K562 (cell line): ENCODE data around the gene COL9A3. TPM values are rescaled to one million over a fixed set of nuclear protein-coding genes. Genes with fewer than 3 reads are reported as not detected.

Experiments
- ATAC-seq: fragments of 200-7000 bp; cut with Tn5 transposase; 3 replicates; pipeline ENCODE4 v1.9.1; 2020; ENCODE audit warnings: moderate library complexity
- BruUV-seq: library from RNA; stranded (reverse); fragments of 400-500 nt; replicated peaks from 2 replicates; lab custom pipeline; 2021; lab: Mats Ljungman, UMichigan
- CTCF ChIA-PET: fragments of 300-600 bp; formaldehyde crosslinking; extraction: SDS; loops from one replicate; lab custom pipeline; 2021; ENCODE audit warnings: low intra/inter-chr PET ratio; lab: Yijun Ruan, JAX
- POLR2A ChIA-PET: fragments of 300-600, 350-650 bp; sonication (Branson Sonifier 250); formaldehyde crosslinking; extraction: SDS; loops from one replicate; lab custom pipeline; 2021; ENCODE audit warnings: antibody characterized with exemption, inconsistent platforms; lab: Yijun Ruan, JAX
- DNase-seq, 4 experiments: peaks; one replicate each; pipeline versions ENCODE4 v3.0.0 to v3.0.0-alpha.2; 2011 to 2018; ENCODE audit warnings: low spot score in 3 of 4, mixed read lengths in 3 of 4; ENCODE audit errors: extremely low read depth in 1 of 4
- FAIRE-seq: peaks from 2 replicates; lab custom pipeline; 2011; peaks lifted over from hg19 to GRCh38; lab: Jason Lieb, UNC
- H2AFZ ChIP-seq: 2 replicates; pipeline ENCODE4 v1.6.0; 2011; ENCODE audit warnings: low read depth, low read length, control low read depth, inconsistent platforms
- H3K27ac ChIP-seq: fragments of 200-600 bp; 3 replicates; pipeline ENCODE4 v1.8.0; 2011; ENCODE audit warnings: low read depth, mild to moderate bottlenecking, control low read depth, inconsistent platforms, low read length, moderate library complexity, mixed read lengths; ENCODE audit errors: extremely low read depth
- H3K27me3 ChIP-seq, 2 experiments: fragments of 300-600 bp in 1 of 2; 2 replicates in 1 of 2; 3 replicates in 1 of 2; pipeline versions ENCODE4 v1.6.0 to v1.8.0; 2011; ENCODE audit warnings: inconsistent platforms in 2 of 2, low read length in 2 of 2, mild to moderate bottlenecking in 1 of 2, mixed read lengths in 1 of 2, moderate library complexity in 1 of 2; ENCODE audit not compliant: control insufficient read depth in 2 of 2, insufficient read depth in 2 of 2
- H3K36me3 ChIP-seq: fragments of 300-600 bp; 3 replicates; pipeline ENCODE4 v1.8.0; 2011; ENCODE audit warnings: mild to moderate bottlenecking, low read length, inconsistent platforms; ENCODE audit not compliant: control insufficient read depth, insufficient read depth
- H3K4me1 ChIP-seq, 2 experiments: fragments of 200-600 bp in 1 of 2; replicated peaks in 1 of 2; 2 replicates in 1 of 2; 3 replicates in 1 of 2; pipeline versions ENCODE4 v1.5.1 to v1.8.0; 2011; ENCODE audit warnings: inconsistent platforms in 2 of 2, low read length in 2 of 2, mild to moderate bottlenecking in 1 of 2, mixed read lengths in 1 of 2, moderate library complexity in 1 of 2; ENCODE audit not compliant: control insufficient read depth in 2 of 2, insufficient read depth in 2 of 2
- H3K4me2 ChIP-seq: 2 replicates; pipeline ENCODE4 v1.6.1; 2011; ENCODE audit warnings: low read length, control low read depth, inconsistent platforms, mixed read lengths; ENCODE audit not compliant: insufficient read depth
- H3K4me3 ChIP-seq: fragments of 200-600 bp; sonication (generic), shearing (Covaris generic); 2 replicates; pipeline ENCODE4 v1.5.1; 2016; ENCODE audit warnings: control low read depth, inconsistent platforms
- H3K79me2 ChIP-seq: fragments of 200-600 bp; 3 replicates; pipeline ENCODE4 v1.8.0; 2011; ENCODE audit warnings: low read length, inconsistent platforms; ENCODE audit not compliant: control insufficient read depth, insufficient read depth
- H3K9ac ChIP-seq, 2 experiments: 2 replicates each; pipeline versions ENCODE4 v1.6.0 to v1.6.1; 2011; ENCODE audit warnings: low read depth in 2 of 2, low read length in 2 of 2, control low read depth in 1 of 2, inconsistent platforms in 1 of 2, mild to moderate bottlenecking in 1 of 2, mixed read lengths in 1 of 2; ENCODE audit not compliant: insufficient read depth in 1 of 2
- H3K9me1 ChIP-seq: one replicate; pipeline ENCODE4 v1.6.0; 2011; ENCODE audit warnings: inconsistent platforms, mild to moderate bottlenecking, low read length, moderate library complexity; ENCODE audit not compliant: control insufficient read depth, insufficient read depth
- H3K9me3 ChIP-seq: replicated peaks from 2 replicates; pipeline ENCODE4 v1.5.1; 2011; ENCODE audit warnings: low read depth, low read length, inconsistent platforms; ENCODE audit not compliant: control insufficient read depth, insufficient read depth
- H4K20me1 ChIP-seq: replicated peaks from 2 replicates; pipeline ENCODE4 v1.6.1; 2011; ENCODE audit warnings: low read length, inconsistent platforms, mixed read lengths; ENCODE audit not compliant: control insufficient read depth, insufficient read depth
- ATF1 ChIP-seq, 2 experiments: fragments of 450-650 bp in 1 of 2; IDR thresholded peaks; 2 replicates each; pipeline ENCODE4 v1.6.1; 2016; ENCODE audit warnings: missing compliant biosample characterization in 1 of 2, missing genetic modification characterization in 1 of 2
- CHCHD3 ChIP-seq: fragments of 250-450 bp; sonication (Bioruptor Pico); IDR thresholded peaks from 2 replicates; pipeline ENCODE4 v2.1.2; 2022; ENCODE audit warnings: mild to moderate bottlenecking
- CHD1 ChIP-seq: fragments of 200-600 bp; sonication (generic); IDR thresholded peaks from one replicate; pipeline ENCODE4 v1.6.1; 2012; ENCODE audit warnings: mild to moderate bottlenecking, moderate library complexity, low read length, inconsistent platforms
- CSDE1 ChIP-seq, 2 experiments: fragments of 450-650 bp; IDR thresholded peaks; 2 replicates each; pipeline ENCODE4 v1.6.1; 2016; ENCODE audit warnings: mild to moderate bottlenecking in 1 of 2
- ETV1 ChIP-seq: fragments of 450-650 bp; conservative IDR thresholded peaks from 2 replicates; pipeline ENCODE4 v1.6.1; 2016; ENCODE audit warnings: missing genetic modification characterization, control low read depth, low read depth, missing compliant biosample characterization
- GABPA ChIP-seq: fragments of 200-800 bp; sonication (Bioruptor generic); conservative IDR thresholded peaks from 2 replicates; pipeline ENCODE4 v1.6.1; 2016; ENCODE audit warnings: low read depth, missing genetic modification characterization, missing compliant biosample characterization
- HDGF ChIP-seq: fragments of 450-650 bp; IDR thresholded peaks from 2 replicates; pipeline ENCODE4 v1.6.1; 2016
- HMGXB4 ChIP-seq: sonication (generic); formaldehyde crosslinking; IDR thresholded peaks from 2 replicates; pipeline ENCODE4 v1.8.1; 2023; ENCODE audit warnings: mild to moderate bottlenecking, missing genetic modification reagents
- RBM25 ChIP-seq: fragments of 200-400 bp; formaldehyde crosslinking; IDR thresholded peaks from 2 replicates; pipeline ENCODE4 v1.6.1; 2018; ENCODE audit warnings: low read length, low read depth, moderate library complexity; ENCODE audit not compliant: severe bottlenecking
- THRB ChIP-seq: fragments of 450-650 bp; formaldehyde crosslinking; conservative IDR thresholded peaks from 2 replicates; pipeline ENCODE4 v1.4.0; 2022; ENCODE audit warnings: mild to moderate bottlenecking, missing genetic modification characterization
- TRIM28 ChIP-seq: fragments of 450-650 bp; IDR thresholded peaks from 2 replicates; pipeline ENCODE4 v1.6.1; 2017
- ZBTB7A ChIP-seq: IDR thresholded peaks from 2 replicates; pipeline ENCODE4 v1.6.1; 2011; ENCODE audit warnings: low read depth, mild to moderate bottlenecking, low read length, moderate library complexity, borderline replicate concordance; ENCODE audit not compliant: control insufficient read depth
- ZBTB9 ChIP-seq: fragments of 450-650 bp; formaldehyde crosslinking; IDR thresholded peaks from 2 replicates; pipeline ENCODE4 v1.4.0; 2020; ENCODE audit warnings: mild to moderate bottlenecking, moderate library complexity
- ZNF830 ChIP-seq: fragments of 250-450 bp; sonication (Bioruptor Pico); IDR thresholded peaks from 2 replicates; pipeline ENCODE4 v1.5.0; 2021; ENCODE audit warnings: mild to moderate bottlenecking
- WGBS: fragments of 100-300 bp; shearing (Covaris generic); methylation state at CpG from one replicate; pipeline ENCODE4 v1.1.6; 2016; ENCODE audit warnings: low coverage, mixed read lengths; ENCODE audit not compliant: insufficient coverage; ENCODE audit errors: missing lambda C conversion rate; 5-methylcytosine and 5-hydroxymethylcytosine counted together
- in situ Hi-C: fragments of 300-500 bp; cut with MboI; formaldehyde crosslinking; loops from 4 replicates; pipeline ENCODE4 v1.15.0; 2018; ENCODE audit warnings: inconsistent platforms, mixed read lengths
- intact Hi-C: fragments of 100-400 bp; cut with micrococcal nuclease; formaldehyde crosslinking; loops from 2 replicates; pipeline ENCODE4 v1.14.2; 2022
- polyA plus RNA-seq, 8 experiments: library from polyadenylated mRNA; depleted of rRNA in 4 of 8; stranded (reverse) in 5 of 8; unstranded in 3 of 8; fragments of >200 nt; fragmentation: Nextera tagmentation in 2 of 8; fragmentation: Illumina TruSeq in 1 of 8; extraction: Ambion mirVana in 2 of 8; extraction: Trizol in 1 of 8; gene quantifications; 2 replicates each; pipeline versions ENCODE4 v1.2.1 to v1.2.3, GENCODE V29; 2011 to 2014; ENCODE audit warnings: inconsistent platforms in 1 of 8, missing spikeins in 1 of 8
- total RNA-seq, 7 experiments: library from RNA; depleted of rRNA in 6 of 7; stranded (reverse); fragments of >200 nt in 6 of 7; fragmentation: Illumina TruSeq in 2 of 7; extraction: Trizol in 2 of 7; gene quantifications; 2 replicates each; pipeline versions ENCODE4 v1.2.1 to v1.2.3, GENCODE V29; 2011 to 2021; ENCODE audit warnings: low replicate concordance in 1 of 7
- TF ChIP-seq, protein P1 (sequence below): sonication (generic); formaldehyde crosslinking; IDR thresholded peaks from 2 replicates; pipeline ENCODE4 v1.8.0; 2022; ENCODE audit warnings: missing genetic modification reagents, mild to moderate bottlenecking, moderate library complexity, borderline replicate concordance

Gene COL9A3
- total and polyA plus RNA-seq, 9 of the 15 experiments (the other 6 are each of a cell fraction or from before 2014, with no cell fraction given) = 0.14 to 3.6 (median 0.88) TPM; not detected in 1

DNA sequence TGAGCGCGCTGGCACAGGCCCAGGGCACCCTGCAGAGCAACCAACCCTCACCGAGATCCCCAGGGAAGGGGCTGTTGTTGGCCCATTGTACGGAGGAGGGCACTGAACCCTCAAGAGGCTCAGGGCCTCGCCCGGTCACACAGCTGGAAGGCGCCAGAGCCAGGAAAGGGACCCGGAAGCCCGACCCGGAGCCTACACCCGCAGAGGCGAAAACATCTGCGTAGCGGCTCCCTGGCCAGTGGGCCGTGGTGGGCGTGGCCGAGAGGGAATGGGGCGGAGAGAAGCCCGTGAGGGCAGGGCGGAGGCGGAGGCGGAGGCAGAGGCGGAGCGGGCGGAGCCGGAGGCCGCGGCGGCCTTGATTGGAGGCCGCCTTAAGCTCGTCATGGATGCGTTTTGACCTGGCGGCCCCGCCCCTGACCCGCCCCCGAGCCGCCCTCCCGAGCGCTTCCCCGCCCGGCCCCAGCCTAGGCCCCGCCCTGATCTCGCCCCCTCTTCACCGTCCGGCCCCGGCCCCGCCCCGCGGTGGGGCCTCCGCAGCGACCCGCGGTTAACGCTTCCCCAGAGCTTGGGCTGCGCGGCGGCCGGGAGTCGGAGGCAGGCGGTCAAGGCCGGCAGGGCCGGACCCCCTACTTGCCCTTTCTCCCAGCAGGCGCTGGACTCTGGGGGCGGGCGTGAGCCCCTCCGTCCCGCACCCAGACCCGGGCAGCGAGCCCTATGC lies 22.7 kb upstream of the COL9A3 start:
- peak overlapping the region; percentile 88 for H3K27ac ChIP-seq
- DNase-seq = peak; percentile 96 to 97 (median 96)
- no peaks in the 10 kb centered on the region for H3K9me3 ChIP-seq
- peak overlapping the region; percentile 76 to 99 for H3K9ac ChIP-seq
- WGBS = 2% methylated on average over 37 of the region's 69 CpGs
- peak overlapping the region; percentile 86 for H3K4me2 ChIP-seq
- no TSS peak for BruUV-seq
- ChIA-PET POLR2A (interaction anchor here (0.5 to 1.2 kb wide), 5 partner anchors 10 to 134 kb away, joined by 3 to 5 read pairs (median 3); partner anchors contain the start of gene OGFR), CTCF (no interaction called here)
- peak; percentile 96 for FAIRE-seq
- H4K20me1 ChIP-seq = no peaks in the 10 kb centered on the region
- in situ Hi-C loops = loop anchor here (5.0 kb wide), 1 partner anchor 127 kb away; no protein-coding TSS in a partner anchor
- intact Hi-C loops = loop anchor here (5.0 kb wide), 1 partner anchor 107 kb away; no protein-coding TSS in a partner anchor
- no peaks in the 10 kb centered on the region for H3K9me1 ChIP-seq
- peak; percentile 89 for ATAC-seq
- peaks cover 18% of the 10 kb centered on the region; the same call in 2 of the 3 replicates for H3K36me3 ChIP-seq
- H3K4me3 ChIP-seq = peak overlapping the region; percentile 61
- peaks cover 2 to 8% of the 10 kb centered on the region in 2 experiments; a peak in 3 of 5 replicates for H3K27me3 ChIP-seq
- peak overlapping the region; percentile 80 for H2AFZ ChIP-seq
- H3K4me1 ChIP-seq = peaks cover 10 to 67% of the 10 kb centered on the region in 2 experiments; a peak in 4 of 5 replicates
- peaks cover 12% of the 10 kb centered on the region; the same call in 2 of the 3 replicates for H3K79me2 ChIP-seq
- TF ChIP-seq ATF1 (CRISPR knock-in tag; IDR thresholded peaks at IDR 0.05) (no peak), ATF1 (tag; IDR thresholded peaks at IDR 0.05) (peak; percentile 47), HMGXB4 (0 out of 2 replicates have a peak, but pooled peaks have one; percentile 24), HDGF (0 out of 2 replicates have a peak, but pooled peaks have one; percentile 60), ZBTB9 (CRISPR knock-in tag) (peak; percentile 88; the same call in 1 of the 2 replicates), CHCHD3 (0 out of 2 replicates have a peak, but pooled peaks have one; percentile 76), GABPA (tag) (peak; percentile 67), ETV1 (peak; percentile 19; the same call in 1 of the 2 replicates), THRB (CRISPR knock-in tag) (no peak), CHD1 (no peak), RBM25 (peak; percentile 96), TRIM28 (no peak), ZNF830 (CRISPR knock-in tag) (0 out of 2 replicates have a peak, but pooled peaks have one; percentile 40), CSDE1 (IDR thresholded peaks at IDR 0.05) (no peak), ZBTB7A (peak; percentile 91; the same call in 1 of the 2 replicates)
- TF ChIP-seq, protein P1, sequence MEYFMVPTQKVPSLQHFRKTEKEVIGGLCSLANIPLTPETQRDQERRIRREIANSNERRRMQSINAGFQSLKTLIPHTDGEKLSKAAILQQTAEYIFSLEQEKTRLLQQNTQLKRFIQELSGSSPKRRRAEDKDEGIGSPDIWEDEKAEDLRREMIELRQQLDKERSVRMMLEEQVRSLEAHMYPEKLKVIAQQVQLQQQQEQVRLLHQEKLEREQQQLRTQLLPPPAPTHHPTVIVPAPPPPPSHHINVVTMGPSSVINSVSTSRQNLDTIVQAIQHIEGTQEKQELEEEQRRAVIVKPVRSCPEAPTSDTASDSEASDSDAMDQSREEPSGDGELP (CRISPR knock-in tag) = peak; percentile 95
